ENCODE results near the gene NFILZ. TPM values are rescaled to one million over a fixed set of nuclear protein-coding genes. Genes with fewer than 3 reads are reported as not detected.

The NFILZ gene
- total RNA-seq, 1 experiment from 2014 or later, result not detected

GRCh38 chr19:8662263-8662662 lies 31.8 kb downstream of the NFILZ start:
- no peaks in the 10 kb centered on the region for H4K20me1 ChIP-seq (ENCODE audit: insufficient read depth)
- H3K27ac ChIP-seq (ENCODE audit: low read depth, low read length), result no peak overlapping the region
- H3K9me2 ChIP-seq (ENCODE audit: insufficient read depth), result no peaks in the 10 kb centered on the region
- no peak overlapping the region for H3K4me3 ChIP-seq (replicated peaks in 1 of 2; ENCODE audit: low read depth in 1 of 2, low read length in 2 of 2)
- no peaks in the 10 kb centered on the region for H3K36me3 ChIP-seq (ENCODE audit: control insufficient read depth in 1 of 2, insufficient read depth in 2 of 2, low read length in 2 of 2)
- BruUV-seq (replicated peaks), result no TSS peak
- TF ChIP-seq JUND (IDR thresholded peaks at IDR 0.05) (no peak), ZFX (IDR thresholded peaks at IDR 0.05) (no peak), EGR1 (IDR thresholded peaks at IDR 0.05; ENCODE audit: low read depth) (no peak), POLR2AphosphoS5 (IDR thresholded peaks at IDR 0.05; ENCODE audit: low read depth, low read length) (no peak), CBX3 (IDR thresholded peaks at IDR 0.05; ENCODE audit: low read depth) (no peak), MAX (IDR thresholded peaks at IDR 0.05) (no peak), SP1 (IDR thresholded peaks at IDR 0.05; ENCODE audit: low read depth) (no peak), YY1 (IDR thresholded peaks at IDR 0.05; ENCODE audit: extremely low read depth, insufficient replicate concordance, low read depth, low read length) (no peak), FOSL1 (IDR thresholded peaks at IDR 0.05; ENCODE audit: low read depth) (no peak), EZH2 (IDR thresholded peaks at IDR 0.05) (no peak), ZNF274 (IDR thresholded peaks at IDR 0.05; ENCODE audit: low read depth, low read length) (no peak)
- TF ChIP-seq, protein P1, sequence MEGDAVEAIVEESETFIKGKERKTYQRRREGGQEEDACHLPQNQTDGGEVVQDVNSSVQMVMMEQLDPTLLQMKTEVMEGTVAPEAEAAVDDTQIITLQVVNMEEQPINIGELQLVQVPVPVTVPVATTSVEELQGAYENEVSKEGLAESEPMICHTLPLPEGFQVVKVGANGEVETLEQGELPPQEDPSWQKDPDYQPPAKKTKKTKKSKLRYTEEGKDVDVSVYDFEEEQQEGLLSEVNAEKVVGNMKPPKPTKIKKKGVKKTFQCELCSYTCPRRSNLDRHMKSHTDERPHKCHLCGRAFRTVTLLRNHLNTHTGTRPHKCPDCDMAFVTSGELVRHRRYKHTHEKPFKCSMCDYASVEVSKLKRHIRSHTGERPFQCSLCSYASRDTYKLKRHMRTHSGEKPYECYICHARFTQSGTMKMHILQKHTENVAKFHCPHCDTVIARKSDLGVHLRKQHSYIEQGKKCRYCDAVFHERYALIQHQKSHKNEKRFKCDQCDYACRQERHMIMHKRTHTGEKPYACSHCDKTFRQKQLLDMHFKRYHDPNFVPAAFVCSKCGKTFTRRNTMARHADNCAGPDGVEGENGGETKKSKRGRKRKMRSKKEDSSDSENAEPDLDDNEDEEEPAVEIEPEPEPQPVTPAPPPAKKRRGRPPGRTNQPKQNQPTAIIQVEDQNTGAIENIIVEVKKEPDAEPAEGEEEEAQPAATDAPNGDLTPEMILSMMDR (IDR thresholded peaks at IDR 0.05 in 2 of 3, conservative IDR thresholded peaks at IDR 0.05 in 1 of 3; ENCODE audit: borderline replicate concordance in 1 of 3, insufficient read depth in 1 of 3, low read depth in 2 of 3, low read length in 2 of 3), result no peak
- TF ChIP-seq, protein P2, sequence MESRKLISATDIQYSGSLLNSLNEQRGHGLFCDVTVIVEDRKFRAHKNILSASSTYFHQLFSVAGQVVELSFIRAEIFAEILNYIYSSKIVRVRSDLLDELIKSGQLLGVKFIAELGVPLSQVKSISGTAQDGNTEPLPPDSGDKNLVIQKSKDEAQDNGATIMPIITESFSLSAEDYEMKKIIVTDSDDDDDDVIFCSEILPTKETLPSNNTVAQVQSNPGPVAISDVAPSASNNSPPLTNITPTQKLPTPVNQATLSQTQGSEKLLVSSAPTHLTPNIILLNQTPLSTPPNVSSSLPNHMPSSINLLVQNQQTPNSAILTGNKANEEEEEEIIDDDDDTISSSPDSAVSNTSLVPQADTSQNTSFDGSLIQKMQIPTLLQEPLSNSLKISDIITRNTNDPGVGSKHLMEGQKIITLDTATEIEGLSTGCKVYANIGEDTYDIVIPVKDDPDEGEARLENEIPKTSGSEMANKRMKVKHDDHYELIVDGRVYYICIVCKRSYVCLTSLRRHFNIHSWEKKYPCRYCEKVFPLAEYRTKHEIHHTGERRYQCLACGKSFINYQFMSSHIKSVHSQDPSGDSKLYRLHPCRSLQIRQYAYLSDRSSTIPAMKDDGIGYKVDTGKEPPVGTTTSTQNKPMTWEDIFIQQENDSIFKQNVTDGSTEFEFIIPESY (IDR thresholded peaks at IDR 0.05; ENCODE audit: extremely low read depth, insufficient replicate concordance, low read length), result no peak
- ChIA-PET RAD21 (ENCODE audit: low non-redundant PET in 1 of 2, low total read pairs in 2 of 2, uncharacterized antibody in 2 of 2, unreplicated experiment in 2 of 2) (no interaction called here), POLR2A (no interaction called here), CTCF (no interaction called here)
- no peaks in the 10 kb centered on the region for H3K27me3 ChIP-seq (ENCODE audit: insufficient read depth, low read length)
- DNase-seq (ENCODE audit: low read depth, low spot score) (no peak), ATAC-seq (no peak)
- no peaks in the 10 kb centered on the region for H3K4me1 ChIP-seq (ENCODE audit: control insufficient read depth in 1 of 2, insufficient read depth in 2 of 2, low read length in 2 of 2)
- H3K4me2 ChIP-seq (ENCODE audit: low read length), result no peak overlapping the region
- no peak overlapping the region for H3K9ac ChIP-seq (ENCODE audit: low read length)
- no peak overlapping the region for H2AFZ ChIP-seq (ENCODE audit: low read depth, low read length, poor library complexity, severe bottlenecking)
- H3K79me2 ChIP-seq (ENCODE audit: insufficient read depth, low read length), result no peaks in the 10 kb centered on the region
- H3K9me3 ChIP-seq (ENCODE audit: control insufficient read depth in 1 of 2, insufficient read depth in 1 of 2, low read depth in 1 of 2, low read length in 2 of 2), result no peaks in the 10 kb centered on the region
- intact Hi-C loops (cut with micrococcal nuclease), result no loop called here

Measured in HCT116 (cell line).